CD4-positive, alpha-beta T cell (primary cell): ENCODE measurements around the gene FGGY. TPM values are rescaled to one million over a fixed set of nuclear protein-coding genes. Genes with fewer than 3 reads are reported as not detected.

Experiments
- ATAC-seq: fragments of 200-7000 bp; cut with Tn5 transposase; one replicate; pipeline ENCODE4 v1.10.0; 2022; ENCODE audit warnings: mild to moderate bottlenecking; ENCODE audit not compliant: poor library complexity
- CTCF ChIA-PET: fragments of 350-600 bp; sonication (Branson Sonifier 250); formaldehyde crosslinking; loops from one replicate; lab custom pipeline; 2021; ENCODE audit warnings: antibody characterized with exemption, inconsistent platforms; lab: Charles Lee
- POLR2A ChIA-PET: fragments of 350-600 bp; sonication (Branson Sonifier 250); formaldehyde crosslinking; loops from one replicate; lab custom pipeline; 2021; ENCODE audit warnings: antibody characterized with exemption, inconsistent platforms; lab: Charles Lee
- DNase-seq, 14 experiments: peaks; one replicate each; pipeline ENCODE4 v3.0.0-alpha.2; 2013 to 2020; ENCODE audit warnings: mixed read lengths in 2 of 14
- H3K27ac ChIP-seq, 2 donors: one replicate each; pipeline versions ENCODE4 v1.5.1 to v1.7.0; 2013; ENCODE audit warnings: low read length in 2 of 2, low read depth in 1 of 2, mild to moderate bottlenecking in 1 of 2
- H3K27me3 ChIP-seq, 2 experiments: 1 replicate in 1 of 2; 2 replicates in 1 of 2; pipeline versions ENCODE4 v1.6.1 to v1.7.0; 2013; ENCODE audit warnings: low read length in 2 of 2, control low read depth in 1 of 2, mild to moderate bottlenecking in 1 of 2, moderate library complexity in 1 of 2; ENCODE audit not compliant: insufficient read depth in 2 of 2, control insufficient read depth in 1 of 2
- H3K36me3 ChIP-seq: one replicate; pipeline ENCODE4 v1.6.1; 2013; ENCODE audit warnings: low read length, control low read depth; ENCODE audit not compliant: insufficient read depth
- H3K4me1 ChIP-seq: one replicate; pipeline ENCODE4 v1.6.1; 2013; ENCODE audit warnings: low read length, control low read depth; ENCODE audit not compliant: insufficient read depth
- H3K4me3 ChIP-seq: one replicate; pipeline ENCODE4 v1.5.1; 2013; ENCODE audit warnings: mild to moderate bottlenecking, low read length, moderate library complexity
- H3K9me3 ChIP-seq, 2 experiments: 1 replicate in 1 of 2; 2 replicates in 1 of 2; pipeline versions ENCODE4 v1.6.1 to v1.7.0; 2013; ENCODE audit warnings: low read length in 2 of 2, mild to moderate bottlenecking in 2 of 2, control low read depth in 1 of 2, moderate library complexity in 1 of 2; ENCODE audit not compliant: control insufficient read depth in 1 of 2, insufficient read depth in 1 of 2
- H3K27ac Mint-ChIP-seq: one replicate; pipeline ENCODE4 v1.8.0; 2020; ENCODE audit warnings: mixed read lengths
- H3K27me3 Mint-ChIP-seq: one replicate; pipeline ENCODE4 v1.8.0; 2021; ENCODE audit warnings: mixed read lengths
- H3K36me3 Mint-ChIP-seq: one replicate; pipeline ENCODE4 v1.8.0; 2021; ENCODE audit warnings: low read depth, mixed read lengths
- H3K4me1 Mint-ChIP-seq: one replicate; pipeline ENCODE4 v1.8.0; 2021; ENCODE audit warnings: low read depth, mixed read lengths
- H3K4me3 Mint-ChIP-seq: one replicate; pipeline ENCODE4 v1.8.0; 2020; ENCODE audit warnings: mild to moderate bottlenecking, mixed read lengths
- H3K9me3 Mint-ChIP-seq: one replicate; pipeline ENCODE4 v1.8.0; 2020; ENCODE audit warnings: mixed read lengths
- intact Hi-C, 2 experiments: fragments of 100-400 bp; cut with DNase I in 1 of 2; cut with micrococcal nuclease in 1 of 2; formaldehyde crosslinking; loops; one replicate each; pipeline versions ENCODE4 v1.15.1 to v1.9.0; 2023 to 2025; cut with DNase I, micrococcal nuclease
- total RNA-seq, 174 experiments: library from RNA in 2 of 174; stranded (reverse) in 2 of 174; gene quantifications; one replicate each; pipeline ENCODE4 v1.2.3 and lab custom pipeline; 2021 to 2026
- TF ChIP-seq, protein P1 (sequence below): fragments of 200-600 bp; IDR thresholded peaks from one replicate; pipeline ENCODE4 v1.8.0; 2022; ENCODE audit warnings: antibody characterized with exemption, mild to moderate bottlenecking

The FGGY gene
- total RNA-seq, 2 experiments from 2014 or later: 9.5 to 10.0 TPM

DNA sequence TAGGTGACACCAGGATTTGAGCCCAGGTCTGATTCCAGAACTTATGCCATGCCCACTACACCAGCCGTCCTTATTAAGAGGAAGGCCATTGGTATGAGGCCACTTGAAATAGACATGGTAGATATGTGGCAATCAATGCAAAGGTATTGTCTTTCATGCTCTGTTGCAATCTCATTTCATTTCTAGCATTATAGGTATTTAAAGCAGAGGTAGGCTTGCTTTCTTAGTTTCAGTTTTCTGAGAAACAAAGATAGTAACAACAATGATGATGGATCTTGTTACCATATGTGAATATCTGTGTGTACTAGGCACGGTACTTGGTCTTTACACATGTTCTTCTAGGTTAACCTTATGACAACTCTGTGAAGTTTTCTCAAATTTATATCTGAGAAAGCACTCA, 113.1 kb downstream of the FGGY start:
- H3K4me1 Mint-ChIP-seq: no peaks in the 10 kb centered on the region
- intact Hi-C loops: no loop called here
- no peak for ATAC-seq
- POLR2A ChIA-PET: no interaction called here
- H3K36me3 Mint-ChIP-seq: no peaks in the 10 kb centered on the region
- Histone ChIP-seq H3K27ac (no peak overlapping the region), H3K9me3 (no peaks in the 10 kb centered on the region), H3K36me3 (no peaks in the 10 kb centered on the region), H3K27me3 (no peaks in the 10 kb centered on the region), H3K4me1 (no peaks in the 10 kb centered on the region), H3K4me3 (no peak overlapping the region)
- TF ChIP-seq, protein P1, sequence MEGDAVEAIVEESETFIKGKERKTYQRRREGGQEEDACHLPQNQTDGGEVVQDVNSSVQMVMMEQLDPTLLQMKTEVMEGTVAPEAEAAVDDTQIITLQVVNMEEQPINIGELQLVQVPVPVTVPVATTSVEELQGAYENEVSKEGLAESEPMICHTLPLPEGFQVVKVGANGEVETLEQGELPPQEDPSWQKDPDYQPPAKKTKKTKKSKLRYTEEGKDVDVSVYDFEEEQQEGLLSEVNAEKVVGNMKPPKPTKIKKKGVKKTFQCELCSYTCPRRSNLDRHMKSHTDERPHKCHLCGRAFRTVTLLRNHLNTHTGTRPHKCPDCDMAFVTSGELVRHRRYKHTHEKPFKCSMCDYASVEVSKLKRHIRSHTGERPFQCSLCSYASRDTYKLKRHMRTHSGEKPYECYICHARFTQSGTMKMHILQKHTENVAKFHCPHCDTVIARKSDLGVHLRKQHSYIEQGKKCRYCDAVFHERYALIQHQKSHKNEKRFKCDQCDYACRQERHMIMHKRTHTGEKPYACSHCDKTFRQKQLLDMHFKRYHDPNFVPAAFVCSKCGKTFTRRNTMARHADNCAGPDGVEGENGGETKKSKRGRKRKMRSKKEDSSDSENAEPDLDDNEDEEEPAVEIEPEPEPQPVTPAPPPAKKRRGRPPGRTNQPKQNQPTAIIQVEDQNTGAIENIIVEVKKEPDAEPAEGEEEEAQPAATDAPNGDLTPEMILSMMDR: no peak
- no peaks in the 10 kb centered on the region for H3K9me3 Mint-ChIP-seq
- H3K27me3 Mint-ChIP-seq: no peaks in the 10 kb centered on the region
- DNase-seq: no peak
- no peak overlapping the region for H3K27ac Mint-ChIP-seq
- H3K4me3 Mint-ChIP-seq: no peak overlapping the region
- CTCF ChIA-PET: no interaction called here

- ChIA-PET POLR2A (no interaction called here), CTCF (no interaction called here)
- Mint-ChIP-seq H3K27me3 (no peaks in the 10 kb centered on the region), H3K27ac (no peak overlapping the region), H3K9me3 (no peaks in the 10 kb centered on the region), H3K4me1 (no peaks in the 10 kb centered on the region), H3K36me3 (no peaks in the 10 kb centered on the region), H3K4me3 (no peak overlapping the region)
- Histone ChIP-seq H3K4me3 (no peak overlapping the region), H3K27ac (no peak overlapping the region), H3K27me3 (no peaks in the 10 kb centered on the region), H3K36me3 (no peaks in the 10 kb centered on the region), H3K9me3 (no peaks in the 10 kb centered on the region), H3K4me1 (no peaks in the 10 kb centered on the region)
- no peak for ATAC-seq
- intact Hi-C loops: no loop called here
- TF ChIP-seq, protein P1: no peak
- DNase-seq: no peak
Measured at GRCh38 chr1:59410457-59410856, 113.6 kb downstream of the FGGY start.

- intact Hi-C loops: no loop called here
- DNase-seq (no peak), ATAC-seq (no peak)
- ChIA-PET CTCF (no interaction called here), POLR2A (no interaction called here)
- TF ChIP-seq, protein P1: no peak
- H3K27me3 Mint-ChIP-seq: no peaks in the 10 kb centered on the region
- H3K9me3 Mint-ChIP-seq: no peaks in the 10 kb centered on the region
- Histone ChIP-seq H3K9me3 (no peaks in the 10 kb centered on the region), H3K36me3 (no peaks in the 10 kb centered on the region), H3K27ac (no peak overlapping the region), H3K4me3 (no peak overlapping the region), H3K27me3 (no peaks in the 10 kb centered on the region), H3K4me1 (no peaks in the 10 kb centered on the region)
- H3K27ac Mint-ChIP-seq: no peak overlapping the region
- no peak overlapping the region for H3K4me3 Mint-ChIP-seq
- H3K4me1 Mint-ChIP-seq: no peaks in the 10 kb centered on the region
- no peaks in the 10 kb centered on the region for H3K36me3 Mint-ChIP-seq
Measured at GRCh38 chr1:59411147-59411546, 114.3 kb downstream of the FGGY start.
